ENCODE data around the gene PIN1. TPM values are rescaled to one million over a fixed set of nuclear protein-coding genes. Genes with fewer than 3 reads are reported as not detected.

PIN1 gene
- total RNA-seq, 4 donors from 2014 or later = 67.8 to 97.7 (median 79.6) TPM

DNA sequence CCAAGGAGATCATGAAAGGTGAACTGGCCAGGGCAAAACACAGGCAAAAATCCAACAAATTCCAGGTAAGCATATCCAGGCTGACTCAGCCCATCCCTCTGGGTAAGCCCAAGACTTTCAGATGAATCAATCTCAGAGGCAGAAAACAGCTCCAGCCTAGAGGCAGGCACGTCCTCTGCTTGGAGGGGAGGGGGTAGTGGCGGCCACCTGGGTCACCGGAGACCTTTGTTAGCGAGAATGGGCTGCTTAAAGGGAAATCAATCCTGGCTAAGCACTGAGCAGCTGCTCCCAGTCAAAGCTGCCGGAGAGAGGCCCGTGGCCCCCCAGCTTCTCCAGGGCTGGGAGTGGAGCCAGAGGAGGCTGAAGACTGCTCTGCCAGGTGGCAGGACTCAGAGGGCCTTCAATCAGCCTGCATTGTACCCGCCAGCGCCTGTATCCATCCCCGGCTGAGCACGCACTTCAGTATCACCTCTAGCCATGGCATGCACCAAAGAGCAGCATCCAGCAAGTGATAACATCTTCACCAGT is 48.2 kb downstream of the PIN1 start:
- DNase-seq (ENCODE audit: low spot score in 2 of 2) = peak in 1 of 2 donors; percentile 15
- no peak overlapping the region for H3K4me3 ChIP-seq (ENCODE audit: low read depth, poor library complexity, severe bottlenecking)
- TF ChIP-seq, protein P1, sequence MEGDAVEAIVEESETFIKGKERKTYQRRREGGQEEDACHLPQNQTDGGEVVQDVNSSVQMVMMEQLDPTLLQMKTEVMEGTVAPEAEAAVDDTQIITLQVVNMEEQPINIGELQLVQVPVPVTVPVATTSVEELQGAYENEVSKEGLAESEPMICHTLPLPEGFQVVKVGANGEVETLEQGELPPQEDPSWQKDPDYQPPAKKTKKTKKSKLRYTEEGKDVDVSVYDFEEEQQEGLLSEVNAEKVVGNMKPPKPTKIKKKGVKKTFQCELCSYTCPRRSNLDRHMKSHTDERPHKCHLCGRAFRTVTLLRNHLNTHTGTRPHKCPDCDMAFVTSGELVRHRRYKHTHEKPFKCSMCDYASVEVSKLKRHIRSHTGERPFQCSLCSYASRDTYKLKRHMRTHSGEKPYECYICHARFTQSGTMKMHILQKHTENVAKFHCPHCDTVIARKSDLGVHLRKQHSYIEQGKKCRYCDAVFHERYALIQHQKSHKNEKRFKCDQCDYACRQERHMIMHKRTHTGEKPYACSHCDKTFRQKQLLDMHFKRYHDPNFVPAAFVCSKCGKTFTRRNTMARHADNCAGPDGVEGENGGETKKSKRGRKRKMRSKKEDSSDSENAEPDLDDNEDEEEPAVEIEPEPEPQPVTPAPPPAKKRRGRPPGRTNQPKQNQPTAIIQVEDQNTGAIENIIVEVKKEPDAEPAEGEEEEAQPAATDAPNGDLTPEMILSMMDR (IDR thresholded peaks at IDR 0.05) = no peak
- TF ChIP-seq POLR2A (IDR thresholded peaks at IDR 0.05) = no peak
- intact Hi-C loops (cut with DNase I; ENCODE audit: low total_unique reads) = no loop called here
- 42 to 50% methylated on average over 10 of the region's 10 CpGs for WGBS, 2 donors

DNA sequence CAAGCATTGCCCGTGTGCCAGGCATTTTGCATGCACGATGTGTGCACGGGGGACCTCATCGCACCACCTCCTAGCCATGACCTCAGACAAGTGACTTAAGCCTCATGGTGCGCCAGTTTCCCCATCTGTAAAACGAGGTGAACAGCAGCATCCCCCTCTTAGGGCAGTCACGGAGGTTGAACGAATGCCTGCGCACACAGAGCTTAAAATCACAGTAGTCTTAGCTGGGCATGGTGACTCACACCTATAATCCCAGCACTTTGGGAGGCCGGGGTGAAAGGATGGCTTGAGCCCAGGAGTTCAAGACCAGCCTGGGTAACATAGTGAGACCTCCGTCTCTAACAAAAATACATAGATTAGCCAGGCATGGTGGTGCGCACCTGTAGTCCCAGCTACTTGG is 48.6 kb downstream of the PIN1 start:
- WGBS, 2 donors = 49 to 55% methylated on average over 11 to 12 of the region's 12 CpGs
- TF ChIP-seq, protein P1 (IDR thresholded peaks at IDR 0.05) = no peak
- TF ChIP-seq POLR2A (IDR thresholded peaks at IDR 0.05) = no peak
- H3K4me3 ChIP-seq (ENCODE audit: low read depth, poor library complexity, severe bottlenecking) = no peak overlapping the region
- no peak for DNase-seq (ENCODE audit: low spot score in 2 of 2)
- intact Hi-C loops (cut with DNase I; ENCODE audit: low total_unique reads) = no loop called here

DNA sequence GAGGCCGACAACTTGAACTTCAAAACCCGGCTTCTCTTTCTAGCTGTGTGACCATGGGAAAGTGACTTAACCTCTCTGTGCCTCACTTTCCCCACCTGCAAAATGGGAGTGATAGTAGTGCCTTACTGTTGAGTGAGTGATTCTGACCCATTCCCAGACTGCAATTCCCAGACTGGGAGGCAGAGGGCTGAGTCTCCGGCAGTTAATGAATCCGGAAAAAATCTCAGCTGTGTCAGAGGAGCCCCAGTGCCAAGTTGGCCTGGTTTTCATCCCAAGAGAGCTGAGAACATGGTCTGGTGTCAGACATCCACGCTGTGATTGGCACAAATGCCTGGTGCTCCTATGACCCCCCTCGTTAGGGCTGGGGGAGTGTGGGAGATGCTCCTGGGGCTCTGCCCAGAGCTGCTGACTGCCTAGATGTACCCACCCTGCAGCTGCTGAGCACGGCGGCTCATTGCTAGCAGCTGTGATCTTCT is 50.0 kb downstream of the PIN1 start:
- TF ChIP-seq, protein P1 (IDR thresholded peaks at IDR 0.05) = no peak
- no peak for TF ChIP-seq POLR2A (IDR thresholded peaks at IDR 0.05)
- intact Hi-C loops (cut with DNase I; ENCODE audit: low total_unique reads) = no loop called here
- H3K4me3 ChIP-seq (ENCODE audit: low read depth, poor library complexity, severe bottlenecking) = no peak overlapping the region
- DNase-seq (ENCODE audit: low spot score in 2 of 2) = peak in 1 of 2 donors; percentile 26
- 32 to 41% methylated on average over 6 to 8 of the region's 8 CpGs for WGBS, 2 donors

DNA sequence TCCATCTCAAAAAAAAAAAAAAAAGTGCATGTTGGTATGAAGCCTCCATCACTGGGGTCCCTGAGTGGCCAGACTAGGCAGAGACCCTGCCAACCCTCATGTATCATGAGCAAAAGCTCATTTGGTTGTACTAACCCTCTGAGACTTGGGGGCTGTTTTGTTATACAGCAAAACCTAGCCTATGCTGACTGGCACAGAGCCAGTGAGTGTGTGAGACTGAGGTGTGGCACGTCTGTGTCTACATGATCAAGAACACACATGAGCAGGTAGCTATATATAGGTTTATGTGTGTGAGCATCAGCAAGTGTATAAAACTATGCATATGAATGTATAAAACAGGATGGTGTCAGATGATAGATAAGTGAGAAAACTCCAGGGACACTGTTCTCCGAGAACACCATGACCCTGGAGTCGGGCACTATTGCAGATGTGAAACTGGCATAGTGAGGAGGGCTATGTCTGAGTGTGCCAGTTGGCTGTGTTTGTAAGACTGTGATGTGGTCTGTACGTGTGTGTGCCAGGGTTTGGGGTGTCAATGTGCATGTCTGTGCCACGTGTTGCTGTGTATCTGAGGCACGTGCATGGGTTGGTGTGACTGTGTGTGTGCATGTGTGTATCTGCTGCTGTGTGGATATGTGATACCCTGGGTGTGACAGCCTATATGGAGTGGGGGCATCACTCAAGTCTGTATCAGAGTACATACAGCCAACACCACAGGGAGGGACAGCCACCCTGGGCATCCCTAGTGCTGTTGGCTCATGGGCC is 56.7 kb downstream of the PIN1 start:
- TF ChIP-seq POLR2A (IDR thresholded peaks at IDR 0.05) = no peak
- TF ChIP-seq, protein P1 (IDR thresholded peaks at IDR 0.05) = no peak
- 52 to 65% methylated on average over 6 of the region's 6 CpGs for WGBS, 2 donors
- H3K4me3 ChIP-seq (ENCODE audit: low read depth, poor library complexity, severe bottlenecking) = no peak overlapping the region
- intact Hi-C loops (cut with DNase I; ENCODE audit: low total_unique reads) = no loop called here
- DNase-seq (ENCODE audit: low spot score in 2 of 2) = no peak

Other genes starting within 250 kb of the PIN1 start
- gene ZNF561, start 214.1 kb upstream of the PIN1 start, total RNA-seq = 10 to 100 TPM; 31.3 to 55.0 (median 40.7) TPM
- 10 to 100 TPM; 11.9 to 22.2 (median 14.0) TPM for gene ZNF562, start 160.2 kb upstream of the PIN1 start, total RNA-seq
- 10 to 100 TPM in 2 of 4 donors, 1 to 10 TPM in 2; 8.7 to 15.5 (median 10.4) TPM for gene ZNF846, start 66.6 kb upstream of the PIN1 start, total RNA-seq
- gene FBXL12, start 16.2 kb upstream of the PIN1 start, total RNA-seq = 10 to 100 TPM; 13.8 to 28.7 (median 23.5) TPM
- 100 to 1,000 TPM; 339 to 596 (median 390) TPM for gene UBL5, start 7.4 kb upstream of the PIN1 start, total RNA-seq
- 100 to 1,000 TPM in 3 of 4 donors, 10 to 100 TPM in 1; 94.8 to 157 (median 112) TPM for gene OLFM2, start 101.2 kb downstream of the PIN1 start, total RNA-seq
- 10 to 100 TPM; 11.9 to 31.9 (median 20.7) TPM for gene COL5A3, start 175.2 kb downstream of the PIN1 start, total RNA-seq
- not detected for gene RDH8, start 178.2 kb downstream of the PIN1 start, total RNA-seq